WTC11 (cell line): ENCODE results near the gene CT47B1. TPM values are rescaled to one million over a fixed set of nuclear protein-coding genes. Genes with fewer than 3 reads are reported as not detected.
"Not testable (repeated sequence)": the region's sequence is repeated elsewhere in the genome, so short reads cannot be mapped to it uniquely, and the experiment has no call there.

Source experiments
- ATAC-seq: fragments of 200-7000 bp; cut with Tn5 transposase; 2 replicates; pipeline ENCODE4 v1.10.0; 2021; ENCODE audit warnings: mild to moderate bottlenecking, moderate library complexity
- Bru-seq: library from RNA; stranded (reverse); fragments of 400-500 nt; gene quantifications from one replicate; lab custom pipeline; 2021; lab: Mats Ljungman, UMichigan
- CTCF ChIA-PET: fragments of 300-600 bp; sonication (Branson Sonifier 250); formaldehyde crosslinking; loops from one replicate; lab custom pipeline; 2021; ENCODE audit warnings: antibody characterized with exemption; lab: Charles Lee
- POLR2A ChIA-PET: fragments of 350-600 bp; sonication (Branson Sonifier 250); formaldehyde crosslinking; loops from one replicate; lab custom pipeline; 2021; ENCODE audit warnings: antibody characterized with exemption; lab: Charles Lee
- DNase-seq: peaks from one replicate; pipeline ENCODE4 v3.0.0; 2021; ENCODE audit warnings: low spot score
- H3K27ac Mint-ChIP-seq: 2 replicates; pipeline ENCODE4 v1.8.0; 2021; ENCODE audit warnings: mixed read lengths
- H3K27me3 Mint-ChIP-seq: 2 replicates; pipeline ENCODE4 v1.8.0; 2021; ENCODE audit warnings: low read depth, mild to moderate bottlenecking, moderate library complexity, mixed read lengths
- H3K36me3 Mint-ChIP-seq: 2 replicates; pipeline ENCODE4 v1.8.0; 2021; ENCODE audit warnings: mixed read lengths
- H3K4me1 Mint-ChIP-seq: 2 replicates; pipeline ENCODE4 v1.8.0; 2022; ENCODE audit warnings: mixed read lengths
- H3K4me3 Mint-ChIP-seq: 2 replicates; pipeline ENCODE4 v1.8.0; 2021; ENCODE audit warnings: mild to moderate bottlenecking, moderate library complexity, mixed read lengths
- H3K9me3 Mint-ChIP-seq: 2 replicates; pipeline ENCODE4 v1.8.0; 2021; ENCODE audit warnings: mixed read lengths
- ATF6 ChIP-seq: sonication (generic); formaldehyde crosslinking; IDR thresholded peaks from 2 replicates; pipeline ENCODE4 v1.8.1; 2023; ENCODE audit warnings: mild to moderate bottlenecking, missing genetic modification reagents
- CREB1 ChIP-seq: sonication (generic); formaldehyde crosslinking; IDR thresholded peaks from 2 replicates; pipeline ENCODE4 v1.8.0; 2023; ENCODE audit warnings: mild to moderate bottlenecking, missing genetic modification reagents
- CREM ChIP-seq: sonication (generic); formaldehyde crosslinking; IDR thresholded peaks from 2 replicates; pipeline ENCODE4 v1.8.1; 2022; ENCODE audit warnings: mild to moderate bottlenecking, missing genetic modification reagents, moderate library complexity
- E2F1 ChIP-seq: sonication (generic); formaldehyde crosslinking; IDR thresholded peaks from 2 replicates; pipeline ENCODE4 v1.8.0; 2022; ENCODE audit warnings: mild to moderate bottlenecking, missing genetic modification reagents
- ELF4 ChIP-seq: sonication (generic); formaldehyde crosslinking; IDR thresholded peaks from 2 replicates; pipeline ENCODE4 v1.8.1; 2022; ENCODE audit warnings: low read depth, mild to moderate bottlenecking, moderate library complexity, missing genetic modification reagents
- FOXP1 ChIP-seq: sonication (generic); formaldehyde crosslinking; IDR thresholded peaks from 2 replicates; pipeline ENCODE4 v1.8.0; 2022; ENCODE audit warnings: missing genetic modification reagents, mild to moderate bottlenecking, moderate library complexity, borderline replicate concordance
- GABPB1 ChIP-seq: sonication (generic); formaldehyde crosslinking; IDR thresholded peaks from 2 replicates; pipeline ENCODE4 v1.8.1; 2023; ENCODE audit warnings: mild to moderate bottlenecking, missing genetic modification reagents
- GRHL2 ChIP-seq: fragments of 250-450 bp; sonication (Bioruptor Pico); IDR thresholded peaks from 2 replicates; pipeline ENCODE4 v1.8.0; 2022; ENCODE audit warnings: mild to moderate bottlenecking, moderate library complexity; ENCODE audit not compliant: insufficient replicate concordance, severe bottlenecking
- MAX ChIP-seq: sonication (generic); formaldehyde crosslinking; IDR thresholded peaks from 2 replicates; pipeline ENCODE4 v1.8.0; 2022; ENCODE audit warnings: mild to moderate bottlenecking, missing genetic modification reagents
- MLX ChIP-seq: sonication (generic); formaldehyde crosslinking; IDR thresholded peaks from 2 replicates; pipeline ENCODE4 v1.8.1; 2023; ENCODE audit warnings: mild to moderate bottlenecking, missing genetic modification reagents, moderate library complexity
- NR3C1 ChIP-seq: sonication (generic); formaldehyde crosslinking; conservative IDR thresholded peaks from 2 replicates; pipeline ENCODE4 v1.8.1; 2023; ENCODE audit warnings: low read depth, mild to moderate bottlenecking, missing genetic modification reagents
- OVOL2 ChIP-seq: fragments of 250-450 bp; sonication (Bioruptor Pico); IDR thresholded peaks from 2 replicates; pipeline ENCODE4 v1.9.0; 2021; ENCODE audit warnings: mild to moderate bottlenecking, borderline replicate concordance
- PRDM15 ChIP-seq: sonication (generic); formaldehyde crosslinking; IDR thresholded peaks from 2 replicates; pipeline ENCODE4 v1.8.0; 2022; ENCODE audit warnings: missing genetic modification reagents
- SP1 ChIP-seq: sonication (generic); formaldehyde crosslinking; conservative IDR thresholded peaks from 2 replicates; pipeline ENCODE4 v1.8.1; 2022; ENCODE audit warnings: missing genetic modification reagents
- TEAD1 ChIP-seq: sonication (generic); formaldehyde crosslinking; IDR thresholded peaks from 2 replicates; pipeline ENCODE4 v1.8.0; 2022; ENCODE audit warnings: mild to moderate bottlenecking, missing genetic modification reagents
- TEAD4 ChIP-seq: sonication (generic); formaldehyde crosslinking; IDR thresholded peaks from 2 replicates; pipeline ENCODE4 v1.8.0; 2022; ENCODE audit warnings: mild to moderate bottlenecking, missing genetic modification reagents
- ZBTB21 ChIP-seq: sonication (generic); formaldehyde crosslinking; IDR thresholded peaks from 2 replicates; pipeline ENCODE4 v1.8.1; 2023; ENCODE audit warnings: mild to moderate bottlenecking, missing genetic modification reagents, borderline replicate concordance
- ZBTB43 ChIP-seq: sonication (generic); formaldehyde crosslinking; IDR thresholded peaks from 2 replicates; pipeline ENCODE4 v1.8.1; 2023; ENCODE audit warnings: mild to moderate bottlenecking, missing genetic modification reagents
- ZNF121 ChIP-seq: sonication (generic); formaldehyde crosslinking; IDR thresholded peaks from 2 replicates; pipeline ENCODE4 v1.8.0; 2023; ENCODE audit warnings: missing genetic modification reagents
- ZNF425 ChIP-seq: fragments of 250-450 bp; sonication (Bioruptor Pico); conservative IDR thresholded peaks from 2 replicates; pipeline ENCODE4 v1.9.0; 2021; ENCODE audit warnings: mild to moderate bottlenecking
- long read RNA-seq, 3 experiments: library from RNA in 1 of 3; library from capped mRNA in 1 of 3; library from polyadenylated mRNA in 1 of 3; unstranded in 2 of 3; stranded (forward) in 1 of 3; transcript quantifications; one replicate each; pipeline ENCODE4 v2.0.0, GENCODE V29; 2021
- total RNA-seq: library from RNA; stranded (reverse); gene quantifications from 3 replicates; pipeline ENCODE4 v1.2.3, GENCODE V29; 2021

CT47B1 gene
- not detected in 3 replicates for total RNA-seq
- not detected for Bru-seq, nascent RNA
- long read RNA-seq, experiment 1 = 0 reads
- long read RNA-seq, experiment 2 = 0 reads
- long read RNA-seq, experiment 3 = 0 reads

- CTCF ChIA-PET, ATAC-seq, DNase-seq, H3K9me3 Mint-ChIP-seq, H3K27me3 Mint-ChIP-seq, H3K4me1 Mint-ChIP-seq, POLR2A ChIA-PET, H3K36me3 Mint-ChIP-seq, H3K27ac Mint-ChIP-seq, H3K4me3 Mint-ChIP-seq: not testable (repeated sequence)
Observed at GRCh38 chrX:120875766-120876165, at the start of gene CT47B1. Gene CT47B1, minus strand, starts transcription at chrX:120875866. Its CDS starts 196 bp downstream, at chrX:120875670.

- no peak for TF ChIP-seq FOXP1 (CRISPR knock-in tag)
- no peak for TF ChIP-seq MLX
- TF ChIP-seq CREM (CRISPR knock-in tag) = no peak
- TF ChIP-seq ELF4 (CRISPR knock-in tag) = no peak
- no peak for TF ChIP-seq TEAD4
- no peak for TF ChIP-seq TEAD1 (CRISPR knock-in tag)
- no peak for TF ChIP-seq ATF6
- no peak for TF ChIP-seq ZNF121
- TF ChIP-seq CREB1 (CRISPR knock-in tag) = no peak
- TF ChIP-seq OVOL2 = no peak
- TF ChIP-seq NR3C1 = no peak
- no peak for TF ChIP-seq E2F1 (CRISPR knock-in tag)
- DNase-seq (no peak), ATAC-seq (no peak)
- H3K9me3 Mint-ChIP-seq = no peaks in the 10 kb centered on the region
- peaks cover 2% of the 10 kb centered on the region; the same call in 1 of the 2 replicates for H3K4me1 Mint-ChIP-seq
- CTCF ChIA-PET = no interaction called here
- peaks cover under 1% of the 10 kb centered on the region; the same call in 1 of the 2 replicates for H3K27me3 Mint-ChIP-seq
- no peak overlapping the region for H3K27ac Mint-ChIP-seq
- POLR2A ChIA-PET = no interaction called here
- no peaks in the 10 kb centered on the region for H3K36me3 Mint-ChIP-seq
- no peak overlapping the region for H3K4me3 Mint-ChIP-seq
Observed at GRCh38 chrX:120874678-120875557, 748 bp downstream of the CT47B1 start.

GRCh38 chrX:120857240-120857639, 18.4 kb downstream of the CT47B1 start:
- Mint-ChIP-seq H3K27me3 (peaks cover 75% of the 10 kb centered on the region), H3K4me1 (peaks cover 9% of the 10 kb centered on the region), H3K36me3 (no peaks in the 10 kb centered on the region), H3K4me3 (no peak overlapping the region), H3K27ac (no peak overlapping the region), H3K9me3 (no peaks in the 10 kb centered on the region)
- ATAC-seq (peak; percentile 94), DNase-seq (peak; percentile 72)
- TF ChIP-seq ZBTB43 (no peak), SP1 (CRISPR knock-in tag) (no peak; the same call in 1 of the 2 replicates), ZBTB21 (CRISPR knock-in tag) (no peak), GRHL2 (CRISPR knock-in tag) (no peak), GABPB1 (CRISPR knock-in tag) (no peak), PRDM15 (CRISPR knock-in tag) (no peak), MAX (no peak), NR3C1 (no peak), ZNF425 (CRISPR knock-in tag) (no peak)
- ChIA-PET POLR2A (no interaction called here), CTCF (interaction anchor here (0.6 to 3.4 kb wide), 16 partner anchors 34 to 477 kb away, joined by 3 to 60 read pairs (median 4); partner anchors contain the start of gene CUL4B)
